Memory B cell (primary cell): ENCODE measurements around the gene LHX4.

Source experiments
- ATAC-seq: fragments of 150-1000 bp; cut with Tn5 transposase; 2 replicates; pipeline ENCODE4 v1.10.0; 2021; ENCODE audit warnings: low read depth, mild to moderate bottlenecking, moderate library complexity
- DNase-seq, 2 donors: peaks; one replicate each; pipeline ENCODE4 v3.0.0; 2022; ENCODE audit warnings: low spot score in 2 of 2
- H3K27ac Mint-ChIP-seq: one replicate; pipeline ENCODE4 v1.8.0; 2022; ENCODE audit warnings: mild to moderate bottlenecking, moderate library complexity, mixed read lengths
- H3K27me3 Mint-ChIP-seq: one replicate; pipeline ENCODE4 v1.8.0; 2022; ENCODE audit warnings: mixed read lengths
- H3K36me3 Mint-ChIP-seq: one replicate; pipeline ENCODE4 v1.8.0; 2022; ENCODE audit warnings: mild to moderate bottlenecking, mixed read lengths
- H3K4me1 Mint-ChIP-seq: one replicate; pipeline ENCODE4 v1.8.0; 2022; ENCODE audit warnings: mixed read lengths
- H3K4me3 Mint-ChIP-seq: one replicate; pipeline ENCODE4 v1.8.0; 2022; ENCODE audit warnings: mild to moderate bottlenecking, moderate library complexity, mixed read lengths
- H3K9me3 Mint-ChIP-seq: one replicate; pipeline ENCODE4 v1.8.0; 2022; ENCODE audit warnings: mixed read lengths

Gene LHX4

GRCh38 chr1:180311011-180311730 is 81.1 kb downstream of the LHX4 start:
- H3K27me3 Mint-ChIP-seq = no peaks in the 10 kb centered on the region
- no peaks in the 10 kb centered on the region for H3K4me1 Mint-ChIP-seq
- H3K4me3 Mint-ChIP-seq = no peak overlapping the region
- peaks cover 11% of the 10 kb centered on the region for H3K9me3 Mint-ChIP-seq
- ATAC-seq = no peak
- peaks cover 32% of the 10 kb centered on the region for H3K36me3 Mint-ChIP-seq
- no peak overlapping the region for H3K27ac Mint-ChIP-seq
- DNase-seq = no peak

- ATAC-seq = no peak
- H3K27me3 Mint-ChIP-seq = no peaks in the 10 kb centered on the region
Measured at GRCh38 chr1:180312926-180313325, 82.9 kb downstream of the LHX4 start.

GRCh38 chr1:180327089-180327488 is 97.0 kb downstream of the LHX4 start:
- ATAC-seq (no peak), DNase-seq (no peak)
- H3K4me3 Mint-ChIP-seq = no peak overlapping the region
- peaks cover under 1% of the 10 kb centered on the region for H3K4me1 Mint-ChIP-seq
- peaks cover 10% of the 10 kb centered on the region for H3K9me3 Mint-ChIP-seq
- no peaks in the 10 kb centered on the region for H3K27me3 Mint-ChIP-seq
- no peak overlapping the region for H3K27ac Mint-ChIP-seq
- peaks cover 14% of the 10 kb centered on the region for H3K36me3 Mint-ChIP-seq

More at GRCh38 chr1:180312926-180313325, 82.9 kb downstream of the LHX4 start:
- H3K36me3 Mint-ChIP-seq = peaks cover 21% of the 10 kb centered on the region
- peaks cover 4% of the 10 kb centered on the region for H3K9me3 Mint-ChIP-seq
- H3K4me1 Mint-ChIP-seq = no peaks in the 10 kb centered on the region
- no peak for DNase-seq
- H3K27ac Mint-ChIP-seq = no peak overlapping the region
- H3K4me3 Mint-ChIP-seq = no peak overlapping the region
